SH-SY5Y (cell line): Measurements from ENCODE around the gene HSPB6.

Source experiments
- GATA2 ChIP-seq: IDR thresholded peaks from 2 replicates; pipeline ENCODE4 v1.6.1; 2011; ENCODE audit warnings: mild to moderate bottlenecking, low read depth, low read length
- GATA3 ChIP-seq: IDR thresholded peaks from 2 replicates; pipeline ENCODE4 v1.6.1; 2011; ENCODE audit warnings: low read depth, mild to moderate bottlenecking, low read length, moderate library complexity

DNA sequence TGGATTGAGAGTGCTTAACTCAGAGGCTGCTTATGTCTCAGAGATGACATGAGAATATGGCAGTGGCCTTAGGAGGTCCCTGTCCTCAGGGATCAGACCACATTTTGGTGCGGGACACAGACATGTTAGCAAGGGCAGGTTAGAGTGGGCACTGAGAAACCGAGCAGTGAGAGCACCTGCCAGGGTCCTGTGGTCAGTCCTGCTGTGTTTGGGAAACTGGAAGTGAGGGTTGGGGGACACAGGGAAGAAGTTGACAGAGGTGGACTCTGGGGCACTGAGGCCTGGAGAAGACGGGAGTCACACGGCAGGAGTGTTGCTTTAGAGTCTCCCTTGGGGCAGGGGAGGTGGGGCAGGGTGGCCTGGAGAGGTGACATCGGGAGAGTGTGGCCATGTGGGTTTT lies 21.9 kb downstream of the HSPB6 start:
- TF ChIP-seq GATA2 (no peak), GATA3 (no peak)
